Muscle of back (tissue), 13 donors: ENCODE data around the gene VIM. TPM values are rescaled to one million over a fixed set of nuclear protein-coding genes. Genes with fewer than 3 reads are reported as not detected.
A peak's percentile ranks its signal among the peaks of the same experiment; 100 is the strongest.

ENCODE experiments used
- DNase-seq, 3 donors: peaks; one replicate each; pipeline versions ENCODE4 v3.0.0 to v3.0.0-alpha.2; 2013
- long read RNA-seq, 9 donors: transcript quantifications; one replicate each; lab custom pipeline, GENCODE V29; 2026
- polyA plus RNA-seq, 10 donors: library from polyadenylated mRNA; unstranded; fragments of 120-200 nt; gene quantifications; one replicate each; pipeline ENCODE4 v1.2.1, GENCODE V29; 2013; ENCODE audit not compliant: insufficient read length in 10 of 10

VIM gene
- 1,000 to 10,000 TPM; 1,996 to 4,032 (median 2,773) TPM for polyA plus RNA-seq
- long read RNA-seq, donor 1, transcript VIM-201 (9 exons, 1,868 nt), result major isoform, 903 of 1,522 reads
- long read RNA-seq, donor 1, transcript VIM-205 (2 exons, 1,139 nt), result minor isoform, 23 of 1,522 reads
- long read RNA-seq, donor 1, partial matches to known transcripts, result 500 of 1,522 reads
- long read RNA-seq, donor 1, other reads (novel, unspliced or antisense), result 95 of 1,522 reads
- long read RNA-seq, donor 2, transcript VIM-201 (9 exons, 1,868 nt), result major isoform, 574 of 956 reads
- long read RNA-seq, donor 2, transcript VIM-205 (2 exons, 1,139 nt), result minor isoform, 9 of 956 reads
- long read RNA-seq, donor 2, partial matches to known transcripts, result 344 of 956 reads
- long read RNA-seq, donor 2, other reads (novel, unspliced or antisense), result 28 of 956 reads
- long read RNA-seq, donor 3, result 0 reads
- long read RNA-seq, donor 4, transcript VIM-205 (2 exons, 1,139 nt), result minor isoform, 7 of 823 reads
- long read RNA-seq, donor 4, transcript VIM-201 (9 exons, 1,868 nt), result major isoform, 443 of 823 reads
- long read RNA-seq, donor 4, partial matches to known transcripts, result 309 of 823 reads
- long read RNA-seq, donor 4, other reads (novel, unspliced or antisense), result 63 of 823 reads
- long read RNA-seq, donor 5, transcript VIM-201 (9 exons, 1,868 nt), result major isoform, 722 of 1,420 reads
- long read RNA-seq, donor 5, transcript VIM-205 (2 exons, 1,139 nt), result minor isoform, 24 of 1,420 reads
- long read RNA-seq, donor 5, partial matches to known transcripts, result 538 of 1,420 reads
- long read RNA-seq, donor 5, other reads (novel, unspliced or antisense), result 134 of 1,420 reads
- long read RNA-seq, donor 6, transcript VIM-201 (9 exons, 1,868 nt), result major isoform, 928 of 1,477 reads
- long read RNA-seq, donor 6, transcript VIM-205 (2 exons, 1,139 nt), result minor isoform, 12 of 1,477 reads
- long read RNA-seq, donor 6, partial matches to known transcripts, result 401 of 1,477 reads
- long read RNA-seq, donor 6, other reads (novel, unspliced or antisense), result 136 of 1,477 reads
- long read RNA-seq, donor 7, transcript VIM-201 (9 exons, 1,868 nt), result major isoform, 423 of 698 reads
- long read RNA-seq, donor 7, transcript VIM-205 (2 exons, 1,139 nt), result minor isoform, 12 of 698 reads
- long read RNA-seq, donor 7, partial matches to known transcripts, result 186 of 698 reads
- long read RNA-seq, donor 7, other reads (novel, unspliced or antisense), result 76 of 698 reads
- long read RNA-seq, donor 8, transcript VIM-201 (9 exons, 1,868 nt), result major isoform, 687 of 1,338 reads
- long read RNA-seq, donor 8, transcript VIM-205 (2 exons, 1,139 nt), result minor isoform, 12 of 1,338 reads
- long read RNA-seq, donor 8, partial matches to known transcripts, result 531 of 1,338 reads
- long read RNA-seq, donor 8, other reads (novel, unspliced or antisense), result 106 of 1,338 reads
- long read RNA-seq, donor 9, transcript VIM-201 (9 exons, 1,868 nt), result major isoform, 74 of 121 reads
- long read RNA-seq, donor 9, partial matches to known transcripts, result 47 of 121 reads
- long read RNA-seq, donor 9, other reads (novel, unspliced or antisense), result 0 of 121 reads

DNA sequence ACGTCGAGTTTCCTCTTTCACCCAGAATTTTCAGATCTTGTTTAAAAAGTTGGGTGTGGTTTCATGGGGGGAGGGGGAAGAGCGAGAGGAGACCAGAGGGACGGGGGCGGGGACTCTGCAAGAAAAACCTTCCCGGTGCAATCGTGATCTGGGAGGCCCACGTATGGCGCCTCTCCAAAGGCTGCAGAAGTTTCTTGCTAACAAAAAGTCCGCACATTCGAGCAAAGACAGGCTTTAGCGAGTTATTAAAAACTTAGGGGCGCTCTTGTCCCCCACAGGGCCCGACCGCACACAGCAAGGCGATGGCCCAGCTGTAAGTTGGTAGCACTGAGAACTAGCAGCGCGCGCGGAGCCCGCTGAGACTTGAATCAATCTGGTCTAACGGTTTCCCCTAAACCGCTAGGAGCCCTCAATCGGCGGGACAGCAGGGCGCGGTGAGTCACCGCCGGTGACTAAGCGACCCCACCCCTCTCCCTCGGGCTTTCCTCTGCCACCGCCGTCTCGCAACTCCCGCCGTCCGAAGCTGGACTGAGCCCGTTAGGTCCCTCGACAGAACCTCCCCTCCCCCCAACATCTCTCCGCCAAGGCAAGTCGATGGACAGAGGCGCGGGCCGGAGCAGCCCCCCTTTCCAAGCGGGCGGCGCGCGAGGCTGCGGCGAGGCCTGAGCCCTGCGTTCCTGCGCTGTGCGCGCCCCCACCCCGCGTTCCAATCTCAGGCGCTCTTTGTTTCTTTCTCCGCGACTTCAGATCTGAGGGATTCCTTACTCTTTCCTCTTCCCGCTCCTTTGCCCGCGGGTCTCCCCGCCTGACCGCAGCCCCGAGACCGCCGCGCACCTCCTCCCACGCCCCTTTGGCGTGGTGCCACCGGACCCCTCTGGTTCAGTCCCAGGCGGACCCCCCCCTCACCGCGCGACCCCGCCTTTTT is at the start of gene VIM:
TSS of gene VIM (plus strand) at position 151 of the 925 bp plus-strand sequence. CDS start 1,182 bp downstream, outside the sequence.
- peak; percentile 93 to 97 (median 96) for DNase-seq

DNA sequence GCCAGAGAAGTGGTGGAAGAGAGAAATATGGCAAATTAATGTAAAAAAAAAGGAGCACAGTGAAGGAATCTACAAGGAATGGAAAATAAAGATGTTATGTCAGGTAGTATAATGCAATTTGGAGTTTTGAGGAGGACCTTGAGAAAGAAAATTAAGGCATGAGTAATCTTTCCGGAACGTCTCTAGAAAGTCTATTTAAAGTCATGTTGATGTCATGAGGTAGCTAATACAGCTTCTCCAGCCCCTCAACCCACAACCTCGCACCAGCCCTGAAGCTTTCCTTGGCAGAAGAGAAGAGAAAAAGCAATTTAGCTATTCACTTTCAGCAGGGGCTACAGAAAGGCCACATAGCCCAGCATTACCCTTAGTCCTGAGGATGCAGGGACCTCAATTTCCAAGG is 49.0 kb upstream of the VIM start:
- peak in 1 of 3 donors; percentile 21 for DNase-seq

DNA sequence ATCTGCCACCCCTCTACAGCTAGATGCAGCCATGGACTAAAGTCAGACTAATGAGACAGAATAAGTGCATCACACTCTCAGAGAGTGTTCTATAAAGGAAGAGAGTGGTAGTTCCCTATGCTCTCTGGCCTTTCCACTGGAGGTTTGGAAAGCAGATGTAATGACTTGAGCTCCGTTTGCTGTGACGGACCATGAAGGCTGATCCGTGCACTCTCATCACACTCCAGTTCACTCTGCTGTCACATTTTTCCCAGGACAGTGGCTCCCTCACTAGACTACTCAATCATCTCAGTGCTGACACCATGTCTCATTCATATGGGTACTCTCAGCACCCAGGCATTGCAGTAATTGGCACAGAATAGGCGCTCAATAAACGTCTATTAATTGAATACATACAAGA is 46.9 kb upstream of the VIM start:
- peak in 1 of 3 donors; percentile 10 for DNase-seq

DNA sequence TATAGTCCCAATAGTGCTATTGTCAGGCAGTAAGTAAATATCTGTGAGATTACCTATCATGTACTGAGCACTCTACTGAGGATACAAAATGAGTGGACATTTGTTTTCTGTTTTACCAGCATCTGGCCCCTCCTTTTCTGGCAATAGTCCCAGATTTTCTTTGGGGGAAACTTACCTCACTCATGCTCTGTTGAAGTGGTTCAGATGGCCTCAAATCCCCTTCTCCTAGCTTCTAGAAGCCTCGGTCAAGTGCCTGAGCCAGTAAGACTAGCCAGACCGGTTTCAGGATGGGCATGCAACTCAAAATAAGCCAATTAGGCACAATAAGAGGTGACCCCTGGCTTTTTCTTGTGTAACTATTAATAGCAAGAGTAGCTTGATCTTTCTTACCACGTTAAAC is 46.3 kb upstream of the VIM start:
- peak in 1 of 3 donors; percentile 39 for DNase-seq

DNA sequence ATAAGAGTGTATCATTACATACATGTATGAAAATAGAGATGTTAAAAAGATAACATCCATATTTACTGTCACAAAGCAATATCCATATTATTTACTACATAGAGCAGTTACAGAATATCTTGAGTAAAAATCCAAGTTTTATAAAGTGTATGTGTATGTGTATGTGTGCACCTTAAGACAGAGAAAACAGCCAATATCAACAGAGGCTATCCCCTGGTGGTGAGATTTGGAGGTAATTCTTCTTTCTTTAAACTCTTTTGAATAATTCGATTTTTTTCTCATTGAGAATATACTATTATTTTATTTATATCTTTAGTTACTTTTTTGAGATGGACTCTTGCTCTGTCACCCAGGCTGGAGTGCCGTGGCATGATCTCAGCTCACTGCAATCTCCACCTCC is 44.9 kb upstream of the VIM start:
- no peak for DNase-seq

DNA sequence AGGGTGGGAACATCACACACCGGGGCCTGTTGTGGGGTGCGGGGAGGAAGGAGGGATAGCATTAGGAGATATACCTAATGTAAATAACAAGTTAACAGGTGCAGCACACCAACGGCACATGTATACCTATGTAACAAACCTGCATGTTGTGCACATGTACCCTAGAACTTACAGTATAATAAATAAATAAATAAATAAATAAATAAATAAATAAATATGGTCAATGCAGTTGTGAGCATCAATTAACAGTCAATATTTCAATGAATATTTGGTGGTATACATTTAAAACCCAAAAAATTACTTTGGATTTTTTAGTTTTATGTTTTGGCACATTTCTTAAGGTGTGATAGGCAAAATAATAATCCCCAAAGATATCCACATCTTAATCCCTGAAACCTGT is 42.2 kb upstream of the VIM start:
- no peak for DNase-seq

DNA sequence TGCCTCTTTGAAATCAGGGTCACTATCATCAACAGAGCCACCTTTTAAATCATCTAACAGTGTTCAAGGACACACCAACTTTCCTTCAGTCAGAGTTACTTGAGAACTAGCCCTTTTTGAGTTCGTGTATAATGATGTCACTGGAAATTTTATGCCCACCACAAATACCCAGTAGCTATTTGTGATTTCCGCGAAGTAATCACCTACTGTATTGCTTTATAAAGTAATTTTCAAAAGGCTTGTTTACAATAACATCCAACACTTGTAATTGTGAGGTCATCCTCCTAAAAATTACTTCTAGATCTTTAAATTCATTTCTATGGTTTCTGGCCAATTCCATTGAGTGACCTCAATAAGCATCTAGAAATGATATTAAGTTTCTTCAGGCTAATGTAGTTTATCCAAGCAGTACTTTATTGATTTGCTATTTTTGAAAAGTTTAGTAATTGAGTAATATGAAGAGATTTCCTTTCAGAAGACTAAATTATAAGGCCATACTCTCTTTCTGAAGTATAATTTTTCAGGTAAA is 39.3 kb upstream of the VIM start:
- DNase-seq, result no peak

DNA sequence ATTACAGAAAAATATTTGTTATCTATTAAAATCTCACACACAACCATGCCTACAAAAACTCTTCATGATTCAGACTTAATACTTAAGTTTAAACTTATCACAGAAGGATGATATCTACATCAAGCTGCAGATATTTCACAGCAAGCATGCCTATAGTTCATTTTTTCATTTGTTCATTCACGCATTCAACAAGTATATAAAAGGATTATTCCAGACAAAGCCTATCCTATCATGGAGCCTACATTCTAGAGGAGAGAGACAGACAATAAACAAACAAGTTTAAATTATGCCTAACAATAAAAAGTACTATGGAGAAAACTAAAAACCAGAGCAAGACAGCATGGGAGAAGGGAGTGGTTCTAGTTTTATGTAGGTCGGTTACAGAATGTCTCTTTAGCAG is 37.4 kb upstream of the VIM start:
- no peak for DNase-seq

DNA sequence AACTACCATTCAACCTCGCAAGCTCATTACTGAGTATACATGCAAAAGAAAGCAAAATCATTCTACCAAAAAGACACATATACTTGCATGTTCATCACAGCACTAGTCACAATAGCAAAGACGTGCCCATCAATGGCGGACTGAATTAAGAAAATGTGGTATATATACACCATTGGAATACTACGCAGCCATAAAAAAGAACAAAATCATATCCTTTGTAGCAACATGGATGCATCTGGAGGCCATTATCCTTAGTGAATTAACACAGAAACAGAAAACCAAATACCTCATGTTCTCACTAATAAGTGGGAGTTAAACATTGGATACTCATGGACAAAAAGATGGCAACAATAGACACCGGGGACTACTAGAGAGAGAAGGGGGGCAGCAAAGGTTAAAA is 33.0 kb upstream of the VIM start:
- no peak for DNase-seq

DNA sequence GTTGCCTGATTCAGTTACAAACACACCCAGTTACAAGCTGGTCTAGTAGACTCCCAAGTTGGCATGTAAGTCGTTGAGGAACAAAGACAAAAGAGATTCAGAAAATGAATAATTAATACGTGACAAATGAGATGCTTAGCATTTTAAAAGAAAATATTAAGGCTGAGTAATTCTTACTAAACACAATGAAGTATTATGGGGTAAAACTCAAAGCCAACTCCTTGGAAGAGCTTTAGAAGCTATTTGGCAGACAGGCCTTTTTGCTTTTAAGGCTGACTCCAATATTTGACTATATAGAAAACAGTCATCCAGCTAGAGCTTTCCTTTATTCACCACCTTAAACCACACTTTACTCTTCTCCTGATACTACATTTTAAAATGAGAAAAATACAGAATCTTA is 32.0 kb upstream of the VIM start:
- DNase-seq, result peak in 2 of 3 donors; percentile 49 to 72

DNA sequence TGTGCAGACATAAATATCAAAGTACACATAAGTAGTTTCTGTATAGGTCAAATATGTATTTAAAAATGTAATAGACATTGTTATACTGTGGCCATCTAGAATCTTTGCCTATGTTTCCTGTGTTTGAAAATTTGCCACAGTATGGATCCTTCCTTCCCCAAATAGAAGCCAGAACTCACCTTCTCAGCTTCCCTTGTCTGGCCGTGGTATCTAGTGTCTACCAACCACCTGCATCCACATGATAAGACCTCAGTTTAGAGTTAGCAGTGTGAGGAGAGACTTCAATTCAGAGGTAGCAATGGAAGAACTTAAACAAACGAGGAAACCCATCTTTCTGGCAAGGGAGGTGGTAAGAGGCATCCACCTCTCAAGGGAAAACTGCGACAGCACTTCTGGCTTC is 31.5 kb upstream of the VIM start:
- DNase-seq, result no peak

DNA sequence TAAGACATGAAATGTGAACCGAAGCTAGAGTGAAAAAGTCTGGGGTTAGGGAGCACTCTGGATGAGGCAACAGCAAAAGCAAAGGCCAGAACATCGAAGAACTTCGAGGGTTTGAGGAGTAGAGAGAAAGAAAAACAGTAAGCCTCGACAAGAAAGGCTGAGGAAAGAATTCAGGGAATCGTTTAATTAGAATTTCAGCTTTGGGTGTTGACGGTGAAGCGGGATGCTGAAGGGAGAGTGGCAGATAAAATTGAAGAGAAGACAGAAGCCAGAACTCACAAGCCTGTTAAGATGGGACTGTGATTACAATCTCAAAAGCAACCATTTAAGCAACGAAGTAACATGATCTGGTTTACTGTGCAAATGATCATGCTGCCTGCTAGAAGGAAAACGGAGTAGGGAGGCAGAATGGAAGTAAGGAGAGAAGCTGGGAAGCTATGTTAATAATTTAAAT is 28.7 kb upstream of the VIM start:
- peak in 2 of 3 donors; percentile 48 to 66 for DNase-seq

DNA sequence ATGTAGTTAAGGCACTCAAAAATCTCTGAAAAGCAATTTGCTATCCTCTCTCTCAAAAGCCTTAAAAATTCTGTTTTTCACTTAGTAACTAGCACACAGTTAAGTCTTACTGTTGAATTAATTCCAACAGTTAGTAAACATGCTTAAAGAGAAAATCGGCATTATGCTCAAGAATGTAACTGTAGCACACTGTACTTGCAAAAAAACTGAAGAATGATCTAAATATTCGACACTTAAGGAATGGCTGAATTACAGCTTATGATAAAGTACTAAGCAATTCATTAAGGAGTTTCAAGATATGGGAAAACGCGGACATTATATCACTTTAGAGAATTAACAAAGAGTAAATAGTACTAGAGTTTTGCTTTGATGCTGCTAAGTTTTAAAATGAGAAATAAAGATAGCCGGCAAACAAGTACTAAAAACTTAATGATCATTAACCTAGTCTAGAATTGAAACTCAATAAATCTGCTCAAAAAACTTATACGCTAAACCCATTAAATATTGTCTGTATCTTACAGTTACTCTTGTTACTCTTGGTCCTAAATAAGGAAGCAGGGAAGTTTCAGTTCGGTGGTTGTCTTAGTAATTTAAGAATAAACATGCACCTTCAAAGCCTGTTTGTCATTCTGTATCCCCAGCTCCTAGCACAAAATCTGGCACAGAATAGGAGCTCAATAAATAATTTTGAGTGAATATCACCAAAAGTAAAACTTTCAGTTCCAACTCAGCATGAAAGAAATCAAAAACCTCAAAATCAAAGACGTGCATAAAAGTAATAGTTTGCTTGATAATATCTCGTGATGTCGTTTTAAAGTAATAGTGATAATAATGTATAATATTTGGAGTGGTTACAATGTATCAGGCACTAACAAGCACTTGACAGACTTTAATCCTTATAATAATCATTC is 27.8 kb upstream of the VIM start:
- DNase-seq, result peak; percentile 26 to 63 (median 44)

DNA sequence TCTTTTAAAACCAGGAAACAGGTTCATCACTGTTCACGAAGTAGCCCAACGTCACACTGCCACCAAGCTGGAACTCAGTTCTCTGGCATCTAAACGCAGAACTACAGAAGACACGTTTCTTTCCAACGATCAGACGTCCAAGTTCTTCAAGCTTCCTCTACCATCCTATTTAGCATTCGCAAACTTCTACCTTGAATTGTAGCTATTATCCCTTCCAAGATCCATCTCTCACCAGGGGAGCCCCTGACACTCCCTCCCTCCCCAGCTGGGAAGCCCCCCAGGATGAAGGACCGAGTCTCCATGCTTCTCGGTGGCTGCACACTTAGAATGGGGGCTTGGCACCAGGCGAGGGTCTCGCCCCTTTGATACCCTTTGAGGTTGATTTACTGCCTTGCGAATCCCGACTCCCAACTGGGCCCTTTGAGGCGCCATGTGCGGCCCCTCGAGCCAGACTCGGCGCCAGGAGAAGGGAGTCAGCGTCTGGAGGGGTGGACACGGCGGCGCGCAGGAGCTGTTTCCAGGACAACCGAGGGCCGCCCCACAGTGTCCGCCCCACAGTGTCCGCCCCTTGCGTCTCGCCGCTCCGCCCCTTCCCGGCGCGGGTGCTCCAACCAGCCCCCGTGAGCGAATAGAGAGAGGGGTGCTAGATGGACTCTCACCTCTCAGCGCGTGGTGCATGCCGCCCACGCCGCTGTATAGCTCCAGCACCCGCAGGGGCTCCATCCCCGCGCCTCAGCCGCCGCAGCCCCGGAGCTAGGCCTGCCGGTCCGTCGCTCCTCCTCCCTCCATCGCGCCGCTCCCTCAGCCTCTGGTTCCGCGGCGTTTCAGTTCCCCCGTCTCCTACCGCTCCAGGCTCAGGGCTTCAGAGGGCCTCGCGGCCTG is 26.9 kb upstream of the VIM start, which contains the start of gene TRDMT1:
TSS of gene TRDMT1 (minus strand) at position 761 of the 882 bp plus-strand sequence. CDS start at position 723, 38 bp downstream.
- DNase-seq, result peak; percentile 92 to 98 (median 93)

DNA sequence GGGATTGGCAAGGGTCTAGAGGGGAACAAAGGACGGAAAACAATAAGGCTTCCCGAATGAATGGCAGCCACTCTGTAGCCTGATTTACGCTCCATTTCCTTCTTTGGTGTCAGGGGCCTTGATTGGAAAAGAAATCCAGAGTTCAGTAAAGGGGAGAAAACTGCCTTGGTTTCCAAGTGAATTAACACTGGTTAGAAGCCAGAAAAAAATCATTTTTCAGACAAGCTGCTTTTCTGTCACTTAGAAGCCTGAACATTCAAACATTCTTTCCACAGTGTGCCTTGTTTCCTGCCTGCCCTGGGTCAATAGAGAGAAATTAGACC is 26.3 kb upstream of the VIM start:
- DNase-seq, result no peak

DNA sequence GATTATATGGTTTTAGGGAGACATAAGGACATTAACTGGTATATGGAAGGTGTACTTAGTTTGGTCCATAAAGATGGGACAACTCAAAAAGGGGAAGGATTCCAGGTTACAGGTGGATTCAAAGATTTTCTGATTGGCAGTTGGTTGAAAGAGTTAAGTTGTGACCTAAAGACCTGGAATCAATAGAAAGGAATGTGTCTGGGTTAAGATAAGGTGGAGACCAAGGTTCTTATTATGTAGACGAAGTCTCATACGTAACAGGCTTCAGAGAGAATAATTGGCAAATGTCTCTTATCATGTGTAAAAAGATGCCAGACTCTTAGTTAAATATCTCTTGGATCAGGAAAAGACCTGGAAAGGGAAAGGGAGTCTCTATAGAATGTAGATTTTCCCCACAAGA is 25.5 kb upstream of the VIM start:
- DNase-seq, result no peak

DNA sequence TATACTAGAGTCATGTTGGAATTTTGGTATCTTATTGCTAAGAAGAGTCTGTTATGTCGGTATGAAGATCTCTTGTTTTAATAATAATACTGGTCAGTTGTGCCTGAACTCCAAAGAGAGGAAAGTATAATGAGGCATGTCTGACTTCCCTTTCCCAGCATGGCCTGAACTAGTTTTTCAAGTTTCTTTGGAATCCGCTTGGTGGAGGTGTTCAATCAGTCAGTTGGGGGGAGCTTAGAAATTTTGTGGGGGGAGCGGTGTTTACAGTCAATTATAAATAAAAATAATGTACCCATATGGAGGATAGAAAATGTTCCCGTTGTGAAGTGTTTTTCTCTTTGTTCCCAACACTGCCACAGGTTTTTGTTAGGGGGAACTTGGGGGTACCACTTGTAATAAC is 25.0 kb upstream of the VIM start:
- DNase-seq, result no peak

DNA sequence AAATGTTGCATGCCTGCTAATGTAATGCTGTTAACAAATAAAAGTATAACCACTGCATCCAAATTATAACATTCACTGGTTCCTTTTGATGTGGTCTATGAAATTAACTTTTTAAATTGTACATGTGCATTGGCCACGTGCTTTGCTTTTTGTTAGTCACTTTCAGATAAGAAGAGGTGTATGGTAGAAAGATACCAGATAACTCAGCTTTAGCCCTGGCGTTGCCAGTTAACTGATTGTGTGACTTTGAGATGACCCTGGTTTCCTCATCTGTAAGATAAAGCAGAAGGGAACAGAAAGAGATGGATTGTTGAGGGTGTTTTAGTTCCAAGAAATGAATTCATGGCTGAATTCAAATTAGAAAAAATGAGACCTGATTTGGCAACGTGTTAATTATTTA is 24.6 kb upstream of the VIM start:
- DNase-seq, result no peak
